ENCODE data around the gene UBASH3A.
A peak's percentile ranks its signal among the peaks of the same experiment; 100 is the strongest.

The UBASH3A gene

DNA sequence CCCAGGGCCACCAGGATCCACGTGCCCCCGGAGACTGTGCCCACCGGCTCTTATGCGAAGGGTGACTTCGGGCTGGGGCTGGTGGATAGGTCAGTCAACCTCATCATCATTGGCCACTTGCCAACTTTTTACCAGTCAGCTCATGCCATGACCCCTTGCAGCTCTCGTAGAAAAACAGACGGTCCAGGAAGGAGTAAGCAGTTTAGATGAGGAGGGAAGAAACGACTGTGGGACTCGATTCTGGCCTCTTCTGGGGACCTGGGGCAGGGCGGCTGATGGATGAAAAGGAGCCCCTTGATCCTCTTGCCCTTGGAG is 41.0 kb downstream of the UBASH3A start:
- TF ChIP-seq, protein P1, sequence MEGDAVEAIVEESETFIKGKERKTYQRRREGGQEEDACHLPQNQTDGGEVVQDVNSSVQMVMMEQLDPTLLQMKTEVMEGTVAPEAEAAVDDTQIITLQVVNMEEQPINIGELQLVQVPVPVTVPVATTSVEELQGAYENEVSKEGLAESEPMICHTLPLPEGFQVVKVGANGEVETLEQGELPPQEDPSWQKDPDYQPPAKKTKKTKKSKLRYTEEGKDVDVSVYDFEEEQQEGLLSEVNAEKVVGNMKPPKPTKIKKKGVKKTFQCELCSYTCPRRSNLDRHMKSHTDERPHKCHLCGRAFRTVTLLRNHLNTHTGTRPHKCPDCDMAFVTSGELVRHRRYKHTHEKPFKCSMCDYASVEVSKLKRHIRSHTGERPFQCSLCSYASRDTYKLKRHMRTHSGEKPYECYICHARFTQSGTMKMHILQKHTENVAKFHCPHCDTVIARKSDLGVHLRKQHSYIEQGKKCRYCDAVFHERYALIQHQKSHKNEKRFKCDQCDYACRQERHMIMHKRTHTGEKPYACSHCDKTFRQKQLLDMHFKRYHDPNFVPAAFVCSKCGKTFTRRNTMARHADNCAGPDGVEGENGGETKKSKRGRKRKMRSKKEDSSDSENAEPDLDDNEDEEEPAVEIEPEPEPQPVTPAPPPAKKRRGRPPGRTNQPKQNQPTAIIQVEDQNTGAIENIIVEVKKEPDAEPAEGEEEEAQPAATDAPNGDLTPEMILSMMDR (conservative IDR thresholded peaks at IDR 0.05), result no peak
- H3K27ac ChIP-seq, result no peak overlapping the region

DNA sequence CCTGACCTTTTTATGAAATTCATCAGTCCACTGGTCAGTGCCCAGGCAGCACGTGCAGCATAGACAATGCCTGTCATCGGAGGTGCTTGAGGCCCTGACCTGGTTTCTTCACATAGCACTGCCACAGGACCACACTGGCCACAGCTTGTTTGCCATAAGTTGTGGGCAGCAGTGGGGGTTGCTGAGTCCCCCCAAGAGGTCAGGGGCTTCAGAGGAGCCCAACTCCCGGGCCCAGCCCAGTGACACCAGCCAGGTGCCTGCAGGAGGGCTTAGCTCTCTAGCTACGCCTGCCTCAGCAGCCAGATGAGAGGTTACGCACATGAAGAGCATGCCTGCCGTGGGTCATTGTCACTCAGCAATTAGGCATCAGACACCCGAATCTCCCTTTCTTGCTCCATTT is 41.6 kb downstream of the UBASH3A start:
- no peak overlapping the region for H3K27ac ChIP-seq
- TF ChIP-seq, protein P1 (conservative IDR thresholded peaks at IDR 0.05), result no peak

DNA sequence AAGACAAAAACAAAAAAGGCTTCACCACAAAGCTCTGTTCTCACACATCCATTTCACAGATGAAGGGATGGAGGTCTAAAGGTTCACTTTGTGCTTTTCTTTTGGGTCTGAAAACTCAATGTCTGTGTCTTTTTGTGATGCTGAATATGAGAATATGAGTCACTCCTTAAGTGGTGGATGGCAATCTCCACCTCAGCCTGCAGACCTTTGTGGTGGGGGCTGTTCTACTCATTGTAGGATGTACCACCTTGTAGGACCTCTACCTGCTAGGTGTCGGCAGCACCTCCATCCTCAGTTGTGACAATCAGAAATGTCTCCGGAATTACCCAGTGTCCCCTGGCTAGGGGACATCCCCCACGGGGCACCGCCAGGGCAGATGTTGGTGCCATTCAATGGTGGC is 42.8 kb downstream of the UBASH3A start:
- TF ChIP-seq, protein P1 (conservative IDR thresholded peaks at IDR 0.05), result no peak
- H3K27ac ChIP-seq, result no peak overlapping the region

DNA sequence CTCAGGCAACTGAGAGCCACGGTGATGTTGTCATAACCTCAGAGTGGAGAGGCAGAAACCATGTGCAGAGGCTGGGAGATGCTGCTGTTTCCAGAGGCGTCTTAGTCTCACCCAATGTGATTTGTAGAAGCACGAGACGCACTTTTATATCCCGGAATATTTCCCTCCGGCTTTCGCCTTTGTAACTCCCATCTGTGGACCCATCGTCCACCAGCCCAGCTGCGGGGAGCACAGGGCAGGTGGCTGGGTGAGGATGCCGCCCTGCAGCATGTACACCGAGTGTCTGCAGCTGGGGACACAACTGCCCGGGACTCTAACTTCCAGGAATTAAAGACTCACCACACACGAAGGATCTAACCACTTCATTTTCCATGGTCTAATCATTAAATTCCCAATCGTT is 43.5 kb downstream of the UBASH3A start:
- TF ChIP-seq, protein P1 (conservative IDR thresholded peaks at IDR 0.05), result no peak
- no peak overlapping the region for H3K27ac ChIP-seq

DNA sequence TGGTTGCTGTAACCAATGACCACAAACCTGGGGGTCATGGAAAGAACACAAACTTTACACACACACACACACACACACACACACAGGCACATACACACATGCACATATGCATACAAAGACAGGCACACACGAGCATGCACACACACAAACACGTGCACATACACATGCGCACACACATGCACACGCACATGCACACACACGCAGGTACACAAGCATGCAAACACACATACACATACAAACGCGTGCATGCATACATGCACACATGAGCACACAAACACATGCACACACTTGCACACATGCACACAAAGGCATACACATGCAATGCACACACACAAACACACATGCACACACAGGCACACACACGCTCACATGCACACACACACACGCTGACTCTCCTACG is 44.0 kb downstream of the UBASH3A start:
- no peak overlapping the region for H3K27ac ChIP-seq
- TF ChIP-seq, protein P1 (conservative IDR thresholded peaks at IDR 0.05), result no peak

DNA sequence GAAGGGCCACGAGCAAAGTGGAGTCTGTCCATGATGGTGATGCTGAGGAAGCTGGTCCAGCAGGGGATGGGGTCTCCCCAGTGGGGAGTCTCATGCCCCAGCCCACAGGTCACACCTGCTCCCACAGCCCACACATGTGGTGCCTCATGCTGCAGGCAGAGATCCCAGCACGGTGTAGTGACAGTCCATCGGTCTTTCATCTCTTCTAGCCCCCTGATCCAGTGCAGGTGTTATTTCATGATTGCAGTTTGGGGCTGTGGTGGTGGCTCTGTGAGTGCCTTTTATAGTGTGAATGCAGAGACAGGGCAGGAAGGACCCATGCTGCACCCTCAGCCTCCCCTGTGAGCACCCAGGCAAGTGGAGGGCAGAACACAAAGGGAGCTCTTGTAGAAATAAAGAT is 45.0 kb downstream of the UBASH3A start:
- TF ChIP-seq, protein P1 (conservative IDR thresholded peaks at IDR 0.05), result no peak
- peak overlapping the region; percentile 51 for H3K27ac ChIP-seq

DNA sequence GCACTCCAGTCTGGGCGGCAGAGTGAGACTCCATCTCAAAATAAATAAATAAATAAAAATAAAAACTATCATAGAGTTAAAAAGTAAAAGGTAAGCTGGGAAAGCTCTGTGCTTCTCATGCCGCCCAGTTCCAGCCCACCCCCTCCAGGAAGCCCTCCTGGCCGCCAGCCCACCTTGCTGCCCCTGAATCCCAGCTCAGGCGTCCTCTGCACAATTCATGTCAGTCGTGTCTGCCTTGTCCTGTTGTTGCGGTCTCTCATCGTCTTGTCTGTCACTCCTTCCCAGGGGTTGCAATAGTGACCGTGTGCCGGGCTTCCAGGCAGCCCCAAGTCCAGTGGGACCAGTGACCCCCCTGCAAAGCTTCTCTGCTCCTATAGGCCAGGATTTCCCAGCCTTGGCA is 48.2 kb downstream of the UBASH3A start:
- no peak overlapping the region for H3K27ac ChIP-seq
- TF ChIP-seq, protein P1 (conservative IDR thresholded peaks at IDR 0.05), result no peak

Measured in VCaP (cell line).